Measurements from ENCODE around the gene DNAH14.

DNA sequence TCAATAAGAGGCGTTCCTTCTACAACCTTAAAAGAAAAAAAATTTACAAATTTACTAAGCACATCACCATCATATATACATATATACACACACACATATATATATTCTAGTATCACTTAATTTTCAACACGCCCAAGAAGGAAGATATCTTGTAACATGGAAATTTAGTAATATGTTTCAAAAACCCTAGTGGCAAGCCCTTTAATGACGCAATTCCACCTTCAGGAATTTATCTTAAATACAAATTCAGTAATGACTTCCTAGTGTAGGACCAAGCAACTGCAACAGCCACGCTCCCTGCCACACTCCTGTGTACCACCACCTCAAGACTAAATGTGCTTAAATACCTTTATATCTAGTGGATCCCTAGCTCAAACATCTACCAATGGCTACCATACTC is 485.8 kb downstream of the DNAH14 start:
- no peak for TF ChIP-seq ATF6 (CRISPR knock-in tag; conservative IDR thresholded peaks at IDR 0.05)
- TF ChIP-seq DNMT3B (CRISPR knock-in tag; conservative IDR thresholded peaks at IDR 0.05): no peak
- TF ChIP-seq, protein P1, sequence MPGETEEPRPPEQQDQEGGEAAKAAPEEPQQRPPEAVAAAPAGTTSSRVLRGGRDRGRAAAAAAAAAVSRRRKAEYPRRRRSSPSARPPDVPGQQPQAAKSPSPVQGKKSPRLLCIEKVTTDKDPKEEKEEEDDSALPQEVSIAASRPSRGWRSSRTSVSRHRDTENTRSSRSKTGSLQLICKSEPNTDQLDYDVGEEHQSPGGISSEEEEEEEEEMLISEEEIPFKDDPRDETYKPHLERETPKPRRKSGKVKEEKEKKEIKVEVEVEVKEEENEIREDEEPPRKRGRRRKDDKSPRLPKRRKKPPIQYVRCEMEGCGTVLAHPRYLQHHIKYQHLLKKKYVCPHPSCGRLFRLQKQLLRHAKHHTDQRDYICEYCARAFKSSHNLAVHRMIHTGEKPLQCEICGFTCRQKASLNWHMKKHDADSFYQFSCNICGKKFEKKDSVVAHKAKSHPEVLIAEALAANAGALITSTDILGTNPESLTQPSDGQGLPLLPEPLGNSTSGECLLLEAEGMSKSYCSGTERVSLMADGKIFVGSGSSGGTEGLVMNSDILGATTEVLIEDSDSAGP (CRISPR knock-in tag; IDR thresholded peaks at IDR 0.05; ENCODE audit: borderline replicate concordance): no peak
- TF ChIP-seq IRF2 (CRISPR knock-in tag; IDR thresholded peaks at IDR 0.05): no peak
- TF ChIP-seq, protein P2, sequence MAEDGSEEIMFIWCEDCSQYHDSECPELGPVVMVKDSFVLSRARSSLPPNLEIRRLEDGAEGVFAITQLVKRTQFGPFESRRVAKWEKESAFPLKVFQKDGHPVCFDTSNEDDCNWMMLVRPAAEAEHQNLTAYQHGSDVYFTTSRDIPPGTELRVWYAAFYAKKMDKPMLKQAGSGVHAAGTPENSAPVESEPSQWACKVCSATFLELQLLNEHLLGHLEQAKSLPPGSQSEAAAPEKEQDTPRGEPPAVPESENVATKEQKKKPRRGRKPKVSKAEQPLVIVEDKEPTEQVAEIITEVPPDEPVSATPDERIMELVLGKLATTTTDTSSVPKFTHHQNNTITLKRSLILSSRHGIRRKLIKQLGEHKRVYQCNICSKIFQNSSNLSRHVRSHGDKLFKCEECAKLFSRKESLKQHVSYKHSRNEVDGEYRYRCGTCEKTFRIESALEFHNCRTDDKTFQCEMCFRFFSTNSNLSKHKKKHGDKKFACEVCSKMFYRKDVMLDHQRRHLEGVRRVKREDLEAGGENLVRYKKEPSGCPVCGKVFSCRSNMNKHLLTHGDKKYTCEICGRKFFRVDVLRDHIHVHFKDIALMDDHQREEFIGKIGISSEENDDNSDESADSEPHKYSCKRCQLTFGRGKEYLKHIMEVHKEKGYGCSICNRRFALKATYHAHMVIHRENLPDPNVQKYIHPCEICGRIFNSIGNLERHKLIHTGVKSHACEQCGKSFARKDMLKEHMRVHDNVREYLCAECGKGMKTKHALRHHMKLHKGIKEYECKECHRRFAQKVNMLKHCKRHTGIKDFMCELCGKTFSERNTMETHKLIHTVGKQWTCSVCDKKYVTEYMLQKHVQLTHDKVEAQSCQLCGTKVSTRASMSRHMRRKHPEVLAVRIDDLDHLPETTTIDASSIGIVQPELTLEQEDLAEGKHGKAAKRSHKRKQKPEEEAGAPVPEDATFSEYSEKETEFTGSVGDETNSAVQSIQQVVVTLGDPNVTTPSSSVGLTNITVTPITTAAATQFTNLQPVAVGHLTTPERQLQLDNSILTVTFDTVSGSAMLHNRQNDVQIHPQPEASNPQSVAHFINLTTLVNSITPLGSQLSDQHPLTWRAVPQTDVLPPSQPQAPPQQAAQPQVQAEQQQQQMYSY (CRISPR knock-in tag; IDR thresholded peaks at IDR 0.05): no peak
- TF ChIP-seq, protein P3, sequence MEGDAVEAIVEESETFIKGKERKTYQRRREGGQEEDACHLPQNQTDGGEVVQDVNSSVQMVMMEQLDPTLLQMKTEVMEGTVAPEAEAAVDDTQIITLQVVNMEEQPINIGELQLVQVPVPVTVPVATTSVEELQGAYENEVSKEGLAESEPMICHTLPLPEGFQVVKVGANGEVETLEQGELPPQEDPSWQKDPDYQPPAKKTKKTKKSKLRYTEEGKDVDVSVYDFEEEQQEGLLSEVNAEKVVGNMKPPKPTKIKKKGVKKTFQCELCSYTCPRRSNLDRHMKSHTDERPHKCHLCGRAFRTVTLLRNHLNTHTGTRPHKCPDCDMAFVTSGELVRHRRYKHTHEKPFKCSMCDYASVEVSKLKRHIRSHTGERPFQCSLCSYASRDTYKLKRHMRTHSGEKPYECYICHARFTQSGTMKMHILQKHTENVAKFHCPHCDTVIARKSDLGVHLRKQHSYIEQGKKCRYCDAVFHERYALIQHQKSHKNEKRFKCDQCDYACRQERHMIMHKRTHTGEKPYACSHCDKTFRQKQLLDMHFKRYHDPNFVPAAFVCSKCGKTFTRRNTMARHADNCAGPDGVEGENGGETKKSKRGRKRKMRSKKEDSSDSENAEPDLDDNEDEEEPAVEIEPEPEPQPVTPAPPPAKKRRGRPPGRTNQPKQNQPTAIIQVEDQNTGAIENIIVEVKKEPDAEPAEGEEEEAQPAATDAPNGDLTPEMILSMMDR (CRISPR knock-in tag; IDR thresholded peaks at IDR 0.05): no peak
- TF ChIP-seq PCBP2 (optimal IDR thresholded peaks at IDR 0.05; ENCODE audit: low read depth, low read length, poor library complexity, severe bottlenecking): no peak
- TF ChIP-seq, protein P4, sequence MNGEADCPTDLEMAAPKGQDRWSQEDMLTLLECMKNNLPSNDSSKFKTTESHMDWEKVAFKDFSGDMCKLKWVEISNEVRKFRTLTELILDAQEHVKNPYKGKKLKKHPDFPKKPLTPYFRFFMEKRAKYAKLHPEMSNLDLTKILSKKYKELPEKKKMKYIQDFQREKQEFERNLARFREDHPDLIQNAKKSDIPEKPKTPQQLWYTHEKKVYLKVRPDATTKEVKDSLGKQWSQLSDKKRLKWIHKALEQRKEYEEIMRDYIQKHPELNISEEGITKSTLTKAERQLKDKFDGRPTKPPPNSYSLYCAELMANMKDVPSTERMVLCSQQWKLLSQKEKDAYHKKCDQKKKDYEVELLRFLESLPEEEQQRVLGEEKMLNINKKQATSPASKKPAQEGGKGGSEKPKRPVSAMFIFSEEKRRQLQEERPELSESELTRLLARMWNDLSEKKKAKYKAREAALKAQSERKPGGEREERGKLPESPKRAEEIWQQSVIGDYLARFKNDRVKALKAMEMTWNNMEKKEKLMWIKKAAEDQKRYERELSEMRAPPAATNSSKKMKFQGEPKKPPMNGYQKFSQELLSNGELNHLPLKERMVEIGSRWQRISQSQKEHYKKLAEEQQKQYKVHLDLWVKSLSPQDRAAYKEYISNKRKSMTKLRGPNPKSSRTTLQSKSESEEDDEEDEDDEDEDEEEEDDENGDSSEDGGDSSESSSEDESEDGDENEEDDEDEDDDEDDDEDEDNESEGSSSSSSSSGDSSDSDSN (CRISPR knock-in tag; IDR thresholded peaks at IDR 0.05): no peak
- no peak for TF ChIP-seq SIN3A (IDR thresholded peaks at IDR 0.05; ENCODE audit: borderline replicate concordance, low read depth, low read length)
- TF ChIP-seq JUND (CRISPR knock-in tag; IDR thresholded peaks at IDR 0.05): no peak
